NOMO-1 treated with DMSO at 0.1 percent for 48 hours (cell line): ENCODE results near the gene LRRC27.

Experiments
- DNase-seq: peaks from one replicate; lab custom pipeline; 2025; ENCODE audit not compliant: unreplicated experiment; lab: John Stamatoyannopoulos, UW

Gene LRRC27

GRCh38 chr10:132399117-132400035 is 67.4 kb downstream of the LRRC27 start:
- DNase-seq: no peak

DNA sequence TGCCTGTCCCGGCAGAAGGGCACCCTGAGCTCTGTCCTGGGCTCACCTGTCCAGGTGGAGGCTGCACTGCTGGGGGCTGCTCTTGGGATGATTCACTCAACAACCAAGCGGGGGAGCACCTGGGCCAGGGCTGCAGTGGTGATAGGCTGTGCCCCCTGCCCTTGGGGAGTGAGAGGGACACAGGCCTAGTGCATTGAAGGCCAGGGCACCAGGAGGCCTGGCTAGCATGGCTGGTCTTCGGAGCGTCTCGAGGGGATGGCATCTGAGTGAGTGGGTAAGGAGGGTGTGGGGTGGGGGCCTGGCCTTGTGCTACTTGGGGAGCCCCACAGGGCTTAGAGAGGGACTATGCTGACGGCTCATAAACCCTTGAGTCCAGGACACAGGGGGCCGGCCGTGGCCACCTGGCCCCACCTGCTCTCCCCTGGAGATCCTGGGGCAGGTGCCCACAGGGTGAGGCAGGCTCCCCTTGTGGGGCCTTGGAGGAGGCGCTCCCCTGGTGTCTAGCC is 68.1 kb downstream of the LRRC27 start:
- no peak for DNase-seq

GRCh38 chr10:132400547-132401151 is 68.7 kb downstream of the LRRC27 start:
- no peak for DNase-seq

GRCh38 chr10:132401401-132402118 is 69.6 kb downstream of the LRRC27 start:
- no peak for DNase-seq

- DNase-seq: no peak
These were observed 70.8 kb downstream of the LRRC27 start for GRCh38 chr10:132402781-132403241.

DNA sequence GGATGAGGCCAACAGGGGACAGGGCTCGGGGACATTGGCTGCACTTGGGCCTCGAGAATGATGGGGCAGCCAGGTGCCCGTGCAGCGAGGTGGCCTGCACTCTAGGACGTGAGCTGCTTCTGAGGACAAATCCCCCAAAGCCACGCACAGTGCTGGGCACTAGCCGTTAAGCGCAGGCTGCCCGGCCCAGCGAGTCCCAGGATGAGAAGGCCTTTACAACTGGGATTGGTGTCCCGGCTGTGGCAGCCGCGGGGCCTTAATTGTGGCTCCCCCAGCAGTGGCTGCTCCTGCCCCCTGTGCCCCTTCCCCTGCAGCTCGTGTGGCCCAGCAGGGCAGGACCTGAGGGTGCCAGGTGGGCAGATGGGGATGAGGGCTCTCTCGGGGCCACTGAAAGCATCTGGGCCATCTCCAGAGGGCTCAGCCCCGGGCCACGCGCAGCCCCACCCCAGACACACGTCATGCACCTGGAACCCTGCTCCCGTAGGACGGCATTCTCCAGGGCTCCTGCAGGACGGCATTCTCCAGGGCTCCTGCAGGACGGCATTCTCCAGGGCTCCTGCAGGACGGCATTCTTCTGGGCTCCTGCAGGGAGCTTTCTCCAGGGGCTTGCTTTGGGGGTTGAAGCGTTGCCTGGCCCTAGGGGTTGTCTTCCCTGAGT is 71.6 kb downstream of the LRRC27 start:
- DNase-seq: no peak

- DNase-seq: no peak
These were observed 72.3 kb downstream of the LRRC27 start for GRCh38 chr10:132404169-132404880.

- no peak for DNase-seq
These were observed 73.0 kb downstream of the LRRC27 start for GRCh38 chr10:132404911-132405462.

GRCh38 chr10:132405463-132405991 is 73.5 kb downstream of the LRRC27 start:
- DNase-seq: no peak

DNA sequence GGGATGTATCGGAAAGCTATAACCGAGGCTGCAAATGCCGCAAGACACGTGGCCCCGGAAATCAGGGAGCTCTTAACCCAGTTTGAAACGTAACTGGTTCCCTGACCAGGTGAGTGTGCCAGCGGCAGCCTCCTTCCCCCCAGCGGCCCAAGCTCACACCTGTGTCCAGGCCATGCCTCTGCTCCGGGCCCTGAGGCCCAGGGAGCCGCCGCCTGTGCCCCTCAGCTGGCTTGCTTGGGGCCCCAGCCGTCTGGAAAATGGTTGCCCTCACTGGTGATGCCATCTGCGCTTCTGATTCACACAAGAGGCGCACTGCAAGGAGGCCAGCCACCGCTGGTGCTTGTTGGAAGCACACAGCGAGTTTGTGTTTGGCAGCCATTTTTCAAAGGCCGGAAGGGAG is 74.2 kb downstream of the LRRC27 start:
- no peak for DNase-seq

- no peak for DNase-seq
These were observed 74.8 kb downstream of the LRRC27 start for GRCh38 chr10:132406750-132407149.

DNA sequence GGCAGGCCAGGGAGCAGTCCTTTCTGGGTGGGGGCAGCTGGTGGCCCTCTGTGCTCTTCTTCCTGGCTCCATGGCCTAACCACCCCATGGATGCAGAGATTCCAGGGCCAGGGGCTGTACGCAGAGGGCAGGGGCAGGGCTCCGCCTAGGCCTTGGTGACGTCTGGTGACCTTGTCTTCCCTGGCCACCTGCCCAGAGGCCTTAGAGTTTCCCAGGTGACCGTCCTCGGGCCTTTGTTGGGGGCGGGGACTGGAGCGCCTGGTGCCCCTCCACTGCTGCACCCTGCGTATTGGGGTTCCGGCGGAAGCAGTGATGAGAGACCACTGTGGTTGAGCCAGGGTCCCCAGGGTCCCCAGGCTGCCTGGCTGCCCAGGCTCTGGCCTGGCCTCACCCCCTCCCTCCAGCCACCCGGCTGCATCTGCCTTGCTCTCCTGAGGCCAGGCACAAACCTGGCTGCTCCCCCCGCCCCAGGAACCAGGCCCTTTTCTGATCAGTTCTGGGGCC is 75.3 kb downstream of the LRRC27 start:
- no peak for DNase-seq

DNA sequence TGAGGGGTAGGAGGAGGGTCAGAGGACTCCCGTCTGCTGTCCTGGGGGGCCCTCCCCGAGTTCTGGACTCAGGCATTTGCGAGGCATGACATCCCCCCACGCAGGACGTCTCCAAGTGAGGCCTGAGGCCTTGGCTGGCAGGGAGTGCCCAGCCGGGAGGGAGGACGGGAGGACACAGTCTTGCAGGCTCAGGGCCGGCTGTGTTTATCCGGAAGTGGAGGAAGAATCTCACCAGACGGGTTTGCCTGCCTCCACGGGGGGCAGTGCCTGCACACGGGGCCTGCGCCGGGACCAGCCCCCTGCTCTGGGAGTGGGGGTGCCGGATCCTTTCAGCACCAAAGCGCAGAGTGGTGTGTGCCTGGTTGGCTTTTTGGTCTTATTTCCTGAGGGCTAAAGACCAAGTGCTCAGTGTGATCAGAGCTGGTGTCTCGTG is 75.9 kb downstream of the LRRC27 start:
- no peak for DNase-seq

GRCh38 chr10:132408367-132408781 is 76.4 kb downstream of the LRRC27 start:
- no peak for DNase-seq

DNA sequence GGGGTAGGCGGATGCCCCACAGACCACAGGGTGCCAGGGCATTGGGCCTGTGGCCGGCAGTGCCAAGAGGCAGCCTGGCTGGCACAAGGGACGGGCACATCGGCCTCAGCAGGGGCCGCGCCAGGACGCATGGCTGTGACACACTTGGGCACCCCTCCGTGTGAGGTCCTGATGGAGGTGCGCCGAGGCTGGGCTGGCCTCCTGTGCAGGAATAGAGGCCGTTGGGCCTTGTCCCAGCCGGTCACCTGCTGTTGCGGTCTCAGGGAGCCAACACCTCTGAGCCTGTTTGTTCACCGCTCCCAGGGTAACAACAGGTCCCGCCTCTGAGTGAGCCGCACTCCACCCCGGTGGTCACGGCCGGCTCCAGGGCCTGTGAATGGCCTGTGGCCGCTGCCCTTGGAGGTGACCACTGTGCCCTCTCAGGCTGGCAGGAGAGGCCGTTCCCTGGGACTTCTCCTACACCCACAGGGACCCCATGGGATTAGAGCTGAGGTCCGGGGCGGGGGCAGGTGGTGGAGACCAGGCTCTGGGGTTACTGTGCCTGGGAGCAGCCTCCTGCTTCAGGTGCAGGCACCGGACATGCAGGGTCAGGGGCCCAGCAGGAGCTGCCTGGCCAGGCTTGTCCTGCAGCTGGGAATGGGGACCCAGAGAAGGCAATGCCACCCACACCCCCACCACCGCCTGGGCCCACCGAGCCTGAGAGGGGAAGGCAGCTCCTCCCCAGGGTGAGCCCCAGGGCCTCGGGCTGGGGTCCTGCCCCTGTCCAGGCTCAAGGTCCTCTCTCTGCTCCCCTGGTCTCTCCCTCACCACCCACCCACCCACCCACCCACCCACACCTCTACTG is 77.1 kb downstream of the LRRC27 start:
- DNase-seq: no peak

DNA sequence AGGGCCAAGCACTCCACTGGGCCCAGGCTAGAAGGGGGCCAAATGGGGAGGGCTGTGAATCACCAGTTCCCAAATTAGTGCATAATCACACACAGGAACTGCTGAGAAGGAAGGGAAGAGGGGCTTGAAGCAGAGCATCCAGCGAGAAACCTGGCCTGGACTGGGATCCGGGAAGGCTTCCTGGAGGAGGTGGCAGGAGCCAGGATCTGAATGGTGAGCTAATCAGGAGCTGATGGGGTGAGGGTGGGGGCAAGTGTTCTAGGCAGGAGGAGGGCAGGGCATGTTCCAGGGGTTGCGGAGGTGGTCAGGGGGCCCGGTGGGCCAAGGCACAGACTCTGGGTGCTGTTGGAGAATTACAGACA is 77.7 kb downstream of the LRRC27 start:
- no peak for DNase-seq

- no peak for DNase-seq
These were observed 78.2 kb downstream of the LRRC27 start for GRCh38 chr10:132410056-132410778.
